ENCODE data around the gene CPLX3. TPM values are rescaled to one million over a fixed set of nuclear protein-coding genes. Genes with fewer than 3 reads are reported as not detected.

CPLX3 gene
- total RNA-seq, 4 donors from 2014 or later, result 0.33 TPM; not detected in 3

- WGBS, result 66% methylated on average over 5 of the region's 11 CpGs
- no peak for DNase-seq (ENCODE audit: extremely low spot score)
- H3K4me3 ChIP-seq, result no peak overlapping the region
- no peaks in the 10 kb centered on the region for H3K9me3 ChIP-seq
- peaks cover 12 to 30% (median 23%) of the 10 kb centered on the region in 4 donors for H3K4me1 ChIP-seq
- peaks cover 0 to 14% (median under 1%) of the 10 kb centered on the region in 4 donors for H3K27me3 ChIP-seq
- TF ChIP-seq CTCF (IDR thresholded peaks at IDR 0.05), result no peak
- no peak for TF ChIP-seq EP300 (IDR thresholded peaks at IDR 0.05)
- TF ChIP-seq POLR2A (IDR thresholded peaks at IDR 0.05; ENCODE audit: low read depth), result no peak
- TF ChIP-seq POLR2AphosphoS5 (IDR thresholded peaks at IDR 0.05), result no peak
- intact Hi-C loops (cut with DNase I), result no loop called here
- no peaks in the 10 kb centered on the region for H3K36me3 ChIP-seq
- no peak overlapping the region for H3K27ac ChIP-seq (replicated peaks in 1 of 4)
These were observed 5.2 kb upstream of the CPLX3 start for GRCh38 chr15:74821091-74821789.

GRCh38 chr15:74821790-74822158 is 4.7 kb upstream of the CPLX3 start:
- 87% methylated on average over 3 of the region's 7 CpGs for WGBS
- H3K9me3 ChIP-seq, result no peaks in the 10 kb centered on the region
- H3K4me1 ChIP-seq, result peaks cover 12 to 30% (median 23%) of the 10 kb centered on the region in 4 donors
- no peak overlapping the region for H3K4me3 ChIP-seq
- H3K27me3 ChIP-seq, result peaks cover 0 to 19% (median 6%) of the 10 kb centered on the region in 4 donors
- no peak for TF ChIP-seq POLR2AphosphoS5 (IDR thresholded peaks at IDR 0.05)
- no peak for TF ChIP-seq POLR2A (IDR thresholded peaks at IDR 0.05; ENCODE audit: low read depth)
- TF ChIP-seq CTCF (IDR thresholded peaks at IDR 0.05), result no peak
- TF ChIP-seq EP300 (IDR thresholded peaks at IDR 0.05), result no peak
- intact Hi-C loops (cut with DNase I), result no loop called here
- DNase-seq (ENCODE audit: extremely low spot score), result no peak
- no peaks in the 10 kb centered on the region for H3K36me3 ChIP-seq
- no peak overlapping the region for H3K27ac ChIP-seq (replicated peaks in 1 of 4)

- intact Hi-C loops (cut with DNase I), result no loop called here
- TF ChIP-seq CTCF (IDR thresholded peaks at IDR 0.05) (no peak), POLR2A (IDR thresholded peaks at IDR 0.05; ENCODE audit: low read depth) (no peak), POLR2AphosphoS5 (IDR thresholded peaks at IDR 0.05) (no peak), EP300 (IDR thresholded peaks at IDR 0.05) (no peak)
- 89% methylated on average over 4 of the region's 4 CpGs for WGBS
- no peak overlapping the region for H3K27ac ChIP-seq (replicated peaks in 1 of 4)
- DNase-seq (ENCODE audit: extremely low spot score), result no peak
- H3K36me3 ChIP-seq, result no peaks in the 10 kb centered on the region
- no peak overlapping the region for H3K4me3 ChIP-seq
- H3K9me3 ChIP-seq, result no peaks in the 10 kb centered on the region
- H3K4me1 ChIP-seq, result peaks cover 9 to 26% (median 20%) of the 10 kb centered on the region in 4 donors
- H3K27me3 ChIP-seq, result peaks cover 0 to 24% (median 11%) of the 10 kb centered on the region in 4 donors
These were observed 4.2 kb upstream of the CPLX3 start for GRCh38 chr15:74822233-74822632.

- Histone ChIP-seq H3K36me3 (no peaks in the 10 kb centered on the region), H3K4me1 (peaks cover 0 to 15% (median 9%) of the 10 kb centered on the region in 4 donors), H3K4me3 (no peak overlapping the region), H3K27ac (replicated peaks in 1 of 4) (no peak overlapping the region), H3K27me3 (peaks cover 0 to 34% (median 15%) of the 10 kb centered on the region in 4 donors), H3K9me3 (no peaks in the 10 kb centered on the region)
- intact Hi-C loops (cut with DNase I), result no loop called here
- DNase-seq (ENCODE audit: extremely low spot score), result no peak
- 69% methylated on average over 3 of the region's 6 CpGs for WGBS
- no peak for TF ChIP-seq POLR2A (IDR thresholded peaks at IDR 0.05; ENCODE audit: low read depth)
- no peak for TF ChIP-seq CTCF (IDR thresholded peaks at IDR 0.05)
- no peak for TF ChIP-seq EP300 (IDR thresholded peaks at IDR 0.05)
- no peak for TF ChIP-seq POLR2AphosphoS5 (IDR thresholded peaks at IDR 0.05)
These were observed 3.1 kb upstream of the CPLX3 start for GRCh38 chr15:74823324-74823723.

Measured in esophagus muscularis mucosa (tissue), 4 donors.